Sigmoid colon (tissue), 7 donors: ENCODE measurements around the gene TRAF3IP1. TPM values are rescaled to one million over a fixed set of nuclear protein-coding genes. Genes with fewer than 3 reads are reported as not detected.
"Not testable (repeated sequence)": the region's sequence is repeated elsewhere in the genome, so short reads cannot be mapped to it uniquely, and the experiment has no call there.

Experiments used
- DNase-seq: peaks from one replicate; pipeline ENCODE4 v3.0.0-alpha.2; 2019
- H3K27ac ChIP-seq, 4 donors: fragments of 200-600 bp; sonication (generic); one replicate each; pipeline ENCODE4 v1.5.1; 2016 to 2019; ENCODE audit warnings: mild to moderate bottlenecking in 1 of 4
- H3K27me3 ChIP-seq, 3 donors: fragments of 200-600 bp; sonication (generic); one replicate each; pipeline ENCODE4 v1.5.1; 2019; ENCODE audit warnings: mild to moderate bottlenecking in 1 of 3
- H3K36me3 ChIP-seq, 4 donors: fragments of 200-600 bp; sonication (generic); one replicate each; pipeline ENCODE4 v1.5.1; 2016 to 2019
- H3K4me1 ChIP-seq, 4 donors: fragments of 200-600 bp; sonication (generic); one replicate each; pipeline ENCODE4 v1.5.1; 2017 to 2019
- H3K4me3 ChIP-seq, 4 donors: fragments of 200-600 bp; sonication (generic); one replicate each; pipeline ENCODE4 v1.5.1; 2017 to 2019; ENCODE audit warnings: mild to moderate bottlenecking in 2 of 4, moderate library complexity in 1 of 4
- H3K9me3 ChIP-seq, 4 donors: fragments of 200-600 bp in 3 of 4; sonication (generic) in 3 of 4; one replicate each; pipeline versions ENCODE4 v1.5.1 to v1.6.1; 2013 to 2019
- EP300 ChIP-seq, 4 donors: sonication (generic); formaldehyde crosslinking; IDR thresholded peaks; one replicate each; pipeline ENCODE4 v1.6.1; 2017; ENCODE audit warnings: antibody characterized with exemption in 4 of 4
- POLR2A ChIP-seq, 2 donors: fragments of 450-650 bp; IDR thresholded peaks; one replicate each; pipeline ENCODE4 v1.6.1; 2016; ENCODE audit warnings: antibody characterized with exemption in 2 of 2, mild to moderate bottlenecking in 2 of 2, moderate library complexity in 2 of 2
- POLR2AphosphoS5 ChIP-seq, 4 donors: sonication (generic); formaldehyde crosslinking; IDR thresholded peaks; one replicate each; pipeline ENCODE4 v1.6.1; 2017; ENCODE audit warnings: antibody characterized with exemption in 4 of 4
- WGBS, 2 donors: extraction: QIAGEN DNeasy Blood & Tissue Kit; methylation state at CpG; one replicate each; pipeline ENCODE4 v1.1.7; 2013; 5-methylcytosine and 5-hydroxymethylcytosine counted together
- intact Hi-C: fragments of 100-400 bp; cut with DNase I; formaldehyde crosslinking; loops from one replicate; pipeline ENCODE4 v1.15.1; 2023
- polyA plus RNA-seq, 3 donors: library from polyadenylated mRNA; stranded (reverse); fragments of 200-250 nt; gene quantifications; one replicate each; pipeline ENCODE4 v1.2.3, GENCODE V29; 2013
- total RNA-seq, 4 donors: library from RNA; depleted of rRNA; stranded (reverse); fragments of >200 nt; gene quantifications; one replicate each; pipeline ENCODE4 v1.1.0, GENCODE V29; 2016
- TF ChIP-seq, protein P1 (sequence below), 4 experiments: fragments of 450-650 bp in 3 of 4; fragments of 200-600 bp in 1 of 4; IDR thresholded peaks; one replicate each; pipeline ENCODE4 v1.5.1; 2016 to 2019; ENCODE audit warnings: antibody characterized with exemption in 4 of 4, mild to moderate bottlenecking in 3 of 4, moderate library complexity in 2 of 4
- donor health status: healthy with polysubstance abuse.
- donor health status: Bipolar disorder and iron deficiency.
- donor health status: healthy.

TRAF3IP1 gene
- total and polyA plus RNA-seq, 7 donors: 6.9 to 20.8 (median 17.5) TPM

DNA sequence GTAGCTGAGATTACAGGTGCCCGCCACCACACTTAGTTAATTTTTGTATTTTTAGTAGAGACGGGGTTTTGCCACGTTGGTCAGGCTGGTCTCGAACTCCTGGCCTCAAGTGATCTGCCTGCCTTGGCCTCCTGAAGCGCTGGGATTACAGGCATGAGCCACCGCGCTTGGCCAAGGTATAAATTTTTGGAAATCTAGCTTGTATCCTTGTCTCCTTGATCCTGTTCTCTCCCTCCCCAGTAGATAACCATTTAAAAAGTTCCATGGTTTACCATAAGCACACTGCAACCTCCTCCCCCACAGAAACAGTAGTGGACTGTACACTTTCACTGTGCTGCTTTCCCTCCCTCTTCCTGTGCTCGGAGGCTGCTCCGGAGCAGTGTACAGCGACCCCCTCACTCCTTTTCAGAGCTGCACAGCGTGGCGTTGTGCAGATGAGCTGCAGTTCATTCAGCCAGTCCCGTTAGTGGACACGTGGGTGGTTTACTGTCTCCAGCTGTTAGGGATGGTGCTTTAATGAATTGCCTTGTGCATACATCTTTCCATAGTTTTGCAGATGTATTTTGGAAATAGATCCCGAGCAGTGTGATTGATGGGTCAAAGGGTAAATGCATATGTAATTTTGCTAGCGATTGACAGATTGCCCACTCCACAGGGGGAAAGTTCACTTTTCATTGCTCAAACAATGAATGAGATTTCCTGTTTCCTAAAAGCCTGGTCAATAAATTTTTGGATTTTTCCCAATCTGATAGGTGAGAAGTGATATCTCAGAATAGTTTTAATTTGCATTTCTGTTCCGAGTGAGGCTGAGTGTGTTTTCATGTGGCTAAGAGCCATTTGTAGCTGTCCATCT lies 121.2 kb downstream of the TRAF3IP1 start:
- no peak overlapping the region for H3K27ac ChIP-seq
- intact Hi-C loops: no loop called here
- peaks cover 13 to 55% (median 28%) of the 10 kb centered on the region in 4 donors for H3K36me3 ChIP-seq
- no peaks in the 10 kb centered on the region for H3K27me3 ChIP-seq
- no peak for DNase-seq
- no peak for TF ChIP-seq POLR2AphosphoS5 (IDR thresholded peaks at IDR 0.05)
- TF ChIP-seq EP300 (IDR thresholded peaks at IDR 0.05): no peak
- TF ChIP-seq POLR2A (IDR thresholded peaks at IDR 0.05): no peak
- TF ChIP-seq, protein P1, sequence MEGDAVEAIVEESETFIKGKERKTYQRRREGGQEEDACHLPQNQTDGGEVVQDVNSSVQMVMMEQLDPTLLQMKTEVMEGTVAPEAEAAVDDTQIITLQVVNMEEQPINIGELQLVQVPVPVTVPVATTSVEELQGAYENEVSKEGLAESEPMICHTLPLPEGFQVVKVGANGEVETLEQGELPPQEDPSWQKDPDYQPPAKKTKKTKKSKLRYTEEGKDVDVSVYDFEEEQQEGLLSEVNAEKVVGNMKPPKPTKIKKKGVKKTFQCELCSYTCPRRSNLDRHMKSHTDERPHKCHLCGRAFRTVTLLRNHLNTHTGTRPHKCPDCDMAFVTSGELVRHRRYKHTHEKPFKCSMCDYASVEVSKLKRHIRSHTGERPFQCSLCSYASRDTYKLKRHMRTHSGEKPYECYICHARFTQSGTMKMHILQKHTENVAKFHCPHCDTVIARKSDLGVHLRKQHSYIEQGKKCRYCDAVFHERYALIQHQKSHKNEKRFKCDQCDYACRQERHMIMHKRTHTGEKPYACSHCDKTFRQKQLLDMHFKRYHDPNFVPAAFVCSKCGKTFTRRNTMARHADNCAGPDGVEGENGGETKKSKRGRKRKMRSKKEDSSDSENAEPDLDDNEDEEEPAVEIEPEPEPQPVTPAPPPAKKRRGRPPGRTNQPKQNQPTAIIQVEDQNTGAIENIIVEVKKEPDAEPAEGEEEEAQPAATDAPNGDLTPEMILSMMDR (IDR thresholded peaks at IDR 0.05): no peak
- WGBS, 2 donors: 71 to 81% methylated on average over 17 of the region's 17 CpGs
- H3K4me3 ChIP-seq: no peak overlapping the region
- peaks cover 0 to 29% (median 12%) of the 10 kb centered on the region in 4 donors for H3K4me1 ChIP-seq
- H3K9me3 ChIP-seq: no peaks in the 10 kb centered on the region

DNA sequence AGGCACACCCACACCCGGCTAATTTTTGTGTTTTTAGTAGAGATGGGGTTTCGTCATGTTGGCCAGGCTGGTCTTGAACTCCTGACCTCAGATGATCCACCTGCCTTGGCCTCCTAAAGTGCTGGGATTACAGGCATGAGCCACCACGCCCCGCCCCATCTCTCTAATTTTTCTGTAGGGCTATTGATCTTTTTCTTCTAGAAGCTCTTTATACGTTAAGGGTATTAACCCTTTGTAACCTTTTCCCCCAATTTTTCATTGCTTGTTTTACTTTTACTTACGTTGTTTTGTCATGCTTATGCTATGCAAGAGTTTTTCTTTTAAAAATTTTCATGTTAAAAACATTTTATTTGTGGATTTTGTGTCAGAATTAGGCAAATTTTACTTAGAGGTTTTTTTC lies 121.9 kb downstream of the TRAF3IP1 start:
- peaks cover 21 to 62% (median 34%) of the 10 kb centered on the region in 4 donors for H3K36me3 ChIP-seq
- DNase-seq, intact Hi-C loops, H3K27me3 ChIP-seq, H3K27ac ChIP-seq, H3K4me3 ChIP-seq, H3K9me3 ChIP-seq: not testable (repeated sequence)
- H3K4me1 ChIP-seq: peaks cover 0 to 29% (median 12%) of the 10 kb centered on the region in 4 donors
- 79 to 87% methylated on average over 6 of the region's 6 CpGs for WGBS, 2 donors

DNA sequence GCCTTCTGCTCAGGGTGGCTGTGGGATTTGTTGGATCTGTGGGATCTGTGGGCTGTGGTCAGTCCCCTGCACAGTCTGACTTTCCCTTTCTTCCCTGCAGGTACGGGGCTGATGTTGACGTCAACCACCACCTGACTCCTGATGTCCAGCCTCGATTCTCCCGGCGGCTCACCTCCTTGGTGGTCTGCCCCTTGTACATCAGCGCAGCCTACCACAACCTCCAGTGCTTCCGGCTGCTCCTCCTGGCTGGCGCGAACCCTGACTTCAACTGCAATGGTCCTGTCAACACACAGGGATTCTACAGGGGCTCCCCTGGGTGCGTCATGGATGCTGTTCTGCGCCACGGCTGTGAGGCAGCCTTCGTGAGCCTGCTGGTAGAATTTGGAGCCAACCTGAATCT lies 123.9 kb downstream of the TRAF3IP1 start:
- H3K27me3 ChIP-seq: no peaks in the 10 kb centered on the region
- TF ChIP-seq, protein P1 (IDR thresholded peaks at IDR 0.05): no peak
- no peak for TF ChIP-seq EP300 (IDR thresholded peaks at IDR 0.05)
- no peak for TF ChIP-seq POLR2AphosphoS5 (IDR thresholded peaks at IDR 0.05)
- intact Hi-C loops: no loop called here
- WGBS, 2 donors: 96 to 97% methylated on average over 13 of the region's 13 CpGs
- no peak overlapping the region for H3K27ac ChIP-seq
- H3K9me3 ChIP-seq: no peaks in the 10 kb centered on the region
- peaks cover 29 to 64% (median 41%) of the 10 kb centered on the region in 4 donors for H3K36me3 ChIP-seq
- peak; percentile 51 for DNase-seq
- H3K4me1 ChIP-seq: peaks cover 0 to 30% (median 12%) of the 10 kb centered on the region in 4 donors
- no peak overlapping the region for H3K4me3 ChIP-seq

DNA sequence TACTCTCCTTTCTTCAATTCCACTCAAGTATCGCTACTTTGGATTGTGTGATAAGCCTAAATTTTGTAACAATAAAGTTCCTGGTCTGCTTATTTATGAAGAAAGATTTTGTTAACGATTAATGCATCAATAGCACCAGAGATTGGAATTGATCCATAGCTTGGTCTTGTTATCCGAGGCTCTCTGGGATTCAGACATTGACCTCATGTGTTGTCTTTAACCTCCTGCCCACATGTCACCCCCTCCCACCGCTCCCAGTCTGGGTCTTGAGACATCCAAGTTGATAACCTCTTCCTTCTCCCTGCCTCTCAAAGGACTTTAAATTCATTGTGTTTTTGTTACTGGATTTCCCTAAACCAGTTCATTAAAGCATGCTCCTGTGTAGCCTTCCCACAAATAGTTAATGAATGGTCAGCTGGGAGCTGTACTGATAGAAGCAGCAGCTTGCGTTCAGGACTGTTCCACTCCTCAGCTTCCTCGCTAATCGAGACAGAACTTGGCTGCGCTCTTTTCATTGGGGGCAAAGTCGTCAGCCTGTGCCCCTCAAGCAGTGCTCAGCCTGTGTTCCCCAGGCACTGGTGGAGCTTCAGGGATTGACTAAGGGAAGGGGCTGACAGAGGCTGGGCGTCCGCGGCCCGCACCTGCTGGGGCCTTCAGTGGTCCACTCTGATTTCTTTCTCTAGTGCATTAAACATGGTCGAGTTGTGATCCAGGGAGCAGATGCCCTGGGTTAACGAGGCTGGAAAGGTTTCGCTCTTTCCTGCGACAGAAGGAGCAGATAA lies 125.3 kb downstream of the TRAF3IP1 start:
- no peak overlapping the region for H3K4me3 ChIP-seq
- H3K9me3 ChIP-seq: no peaks in the 10 kb centered on the region
- no peak for DNase-seq
- 92 to 93% methylated on average over 17 of the region's 17 CpGs for WGBS, 2 donors
- H3K4me1 ChIP-seq: peaks cover 0 to 40% (median 13%) of the 10 kb centered on the region in 4 donors
- TF ChIP-seq POLR2A (IDR thresholded peaks at IDR 0.05): no peak
- TF ChIP-seq POLR2AphosphoS5 (IDR thresholded peaks at IDR 0.05): no peak
- no peak for TF ChIP-seq EP300 (IDR thresholded peaks at IDR 0.05)
- TF ChIP-seq, protein P1 (IDR thresholded peaks at IDR 0.05): no peak
- H3K36me3 ChIP-seq: peaks cover 29 to 62% (median 39%) of the 10 kb centered on the region in 4 donors
- intact Hi-C loops: no loop called here
- H3K27me3 ChIP-seq: no peaks in the 10 kb centered on the region
- H3K27ac ChIP-seq: no peak overlapping the region

DNA sequence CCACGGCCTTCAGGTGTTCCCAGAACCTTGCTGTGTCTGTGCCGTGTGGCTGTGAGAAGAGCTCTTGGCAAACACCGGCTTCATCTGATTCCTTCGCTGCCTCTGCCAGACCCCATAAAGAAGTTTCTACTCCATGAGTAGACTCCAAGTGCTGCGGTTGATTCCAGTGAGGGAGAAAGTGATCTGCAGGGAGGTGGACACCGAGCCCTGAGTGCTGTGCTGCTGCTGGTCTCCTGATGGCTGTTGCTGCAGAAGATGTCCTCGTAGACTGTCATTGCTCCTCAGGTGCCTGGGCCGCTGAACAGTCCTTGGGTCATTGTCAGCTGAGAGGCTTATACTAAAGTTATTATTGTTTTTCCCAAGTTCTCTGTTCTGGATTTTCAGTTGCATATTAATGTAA lies 126.1 kb downstream of the TRAF3IP1 start:
- DNase-seq: no peak
- Histone ChIP-seq H3K9me3 (no peaks in the 10 kb centered on the region), H3K4me3 (no peak overlapping the region), H3K4me1 (peaks cover 0 to 38% (median 8%) of the 10 kb centered on the region in 4 donors), H3K36me3 (peaks cover 29 to 62% (median 39%) of the 10 kb centered on the region in 4 donors), H3K27me3 (no peaks in the 10 kb centered on the region), H3K27ac (no peak overlapping the region)
- 95 to 97% methylated on average over 8 of the region's 8 CpGs for WGBS, 2 donors
- intact Hi-C loops: no loop called here
- TF ChIP-seq POLR2A (IDR thresholded peaks at IDR 0.05) (no peak), POLR2AphosphoS5 (IDR thresholded peaks at IDR 0.05) (no peak), EP300 (IDR thresholded peaks at IDR 0.05) (no peak)
- TF ChIP-seq, protein P1 (IDR thresholded peaks at IDR 0.05): no peak
